Left lung (tissue), 14 donors: ENCODE results near the gene MTRR. TPM values are rescaled to one million over a fixed set of nuclear protein-coding genes. Genes with fewer than 3 reads are reported as not detected.

Experiments used
- ATAC-seq: fragments of 200-7000 bp; cut with Tn5 transposase; one replicate; pipeline ENCODE4 v1.9.1; 2020; ENCODE audit warnings: moderate library complexity
- DNase-seq, 4 donors: peaks; one replicate each; pipeline ENCODE4 v3.0.0-alpha.2; 2013 to 2020
- H3K27ac ChIP-seq, 2 donors: fragments of 200-600 bp; sonication (generic) in 1 of 2; one replicate each; pipeline versions ENCODE4 v1.5.0 to v1.8.0; 2020 to 2021
- H3K27me3 ChIP-seq, 2 donors: fragments of 200-600 bp; sonication (generic) in 1 of 2; one replicate each; pipeline versions ENCODE4 v1.5.0 to v1.8.0; 2020 to 2021
- H3K36me3 ChIP-seq, 2 donors: fragments of 200-600 bp; sonication (generic) in 1 of 2; one replicate each; pipeline versions ENCODE4 v1.5.0 to v1.8.0; 2020 to 2021
- H3K4me1 ChIP-seq, 2 donors: fragments of 200-600 bp; one replicate each; pipeline ENCODE4 v1.8.0; 2021
- H3K4me3 ChIP-seq, 2 donors: fragments of 200-600 bp; sonication (generic) in 1 of 2; one replicate each; pipeline versions ENCODE4 v1.5.0 to v1.8.0; 2020 to 2021; ENCODE audit warnings: mild to moderate bottlenecking in 1 of 2
- H3K9me3 ChIP-seq, 2 donors: fragments of 200-600 bp; sonication (generic) in 1 of 2; one replicate each; pipeline versions ENCODE4 v1.5.0 to v1.8.0; 2020 to 2021
- CTCF ChIP-seq, 2 donors: fragments of 200-600 bp; sonication (generic) in 1 of 2; IDR thresholded peaks; one replicate each; pipeline versions ENCODE4 v1.5.0 to v1.8.0; 2021; ENCODE audit warnings: antibody characterized with exemption in 2 of 2
- intact Hi-C, 2 donors: fragments of 100-400 bp; cut with DNase I; formaldehyde crosslinking; loops; one replicate each; pipeline versions ENCODE4 v1.11.2 to v1.14.2; 2022
- long read RNA-seq, 12 donors: library from polyadenylated mRNA in 2 of 12; unstranded in 2 of 12; transcript quantifications; one replicate each; pipeline ENCODE4 v2.0.0 and lab custom pipeline, GENCODE V29; 2019 to 2026
- polyA plus RNA-seq, 6 donors: library from polyadenylated mRNA; unstranded; fragments of 120-200 nt; gene quantifications; one replicate each; pipeline ENCODE4 v1.2.1, GENCODE V29; 2013; ENCODE audit not compliant: insufficient read length in 6 of 6
- total RNA-seq, 2 donors: library from RNA; stranded (reverse); fragmentation: NEBNext Ultra II Directional; extraction: Animal tissue kit (Norgen Biotek cat#: 25700); gene quantifications; one replicate each; pipeline ENCODE4 v1.2.1, GENCODE V29; 2021
- donor health status: DM: no; HTN: yes; CAD: no.
- donor health status: DM: no; HTN: no; CAD: no.

Gene MTRR
- total RNA-seq (10 to 100 TPM; 75.2 to 78.2 TPM), polyA plus RNA-seq (10 to 100 TPM; 47.5 to 67.8 (median 58.8) TPM)
- long read RNA-seq, donor 1, partial matches to known transcripts: 14 of 31 reads
- long read RNA-seq, donor 1, other reads (novel, unspliced or antisense): 5 of 31 reads
- long read RNA-seq, donor 2, partial matches to known transcripts: 18 of 32 reads
- long read RNA-seq, donor 2, other reads (novel, unspliced or antisense): 10 of 32 reads
- long read RNA-seq, donor 3, partial matches to known transcripts: 0 of 3 reads
- long read RNA-seq, donor 3, other reads (novel, unspliced or antisense): 0 of 3 reads
- long read RNA-seq, donor 4, partial matches to known transcripts: 1 of 4 reads
- long read RNA-seq, donor 4, other reads (novel, unspliced or antisense): 1 of 4 reads
- long read RNA-seq, donor 5, partial matches to known transcripts: 0 of 5 reads
- long read RNA-seq, donor 5, other reads (novel, unspliced or antisense): 0 of 5 reads
- long read RNA-seq, donor 6, partial matches to known transcripts: 0 of 2 reads
- long read RNA-seq, donor 6, other reads (novel, unspliced or antisense): 0 of 2 reads
- long read RNA-seq, donor 7, partial matches to known transcripts: 0 of 2 reads
- long read RNA-seq, donor 7, other reads (novel, unspliced or antisense): 0 of 2 reads
- long read RNA-seq, donor 8, transcript MTRR-208 (2 exons, 495 nt): major isoform, 5 of 8 reads
- long read RNA-seq, donor 8, partial matches to known transcripts: 0 of 8 reads
- long read RNA-seq, donor 8, other reads (novel, unspliced or antisense): 0 of 8 reads
- long read RNA-seq, donor 9: 0 reads
- long read RNA-seq, donor 10, partial matches to known transcripts: 1 of 3 reads
- long read RNA-seq, donor 10, other reads (novel, unspliced or antisense): 1 of 3 reads
- long read RNA-seq, donor 11, partial matches to known transcripts: 0 of 2 reads
- long read RNA-seq, donor 11, other reads (novel, unspliced or antisense): 0 of 2 reads
- long read RNA-seq, donor 12, partial matches to known transcripts: 0 of 5 reads
- long read RNA-seq, donor 12, other reads (novel, unspliced or antisense): 0 of 5 reads

- Histone ChIP-seq H3K27ac (peak within 1 kb of the TSS; percentile 87 to 92), H3K27me3 (no peaks in the 10 kb centered on the region), H3K4me1 (peaks cover 5 to 47% of the 10 kb centered on the region in 2 donors), H3K9me3 (no peaks in the 10 kb centered on the region), H3K4me3 (peak within 1 kb of the TSS; percentile 86 to 90), H3K36me3 (peaks cover 0 to 16% of the 10 kb centered on the region in 2 donors)
- ATAC-seq (peak; percentile 98), DNase-seq (peak; percentile 91 to 96 (median 95))
- intact Hi-C loops: no loop called here
- peak in 1 of 2 donors; percentile 14 for TF ChIP-seq CTCF (IDR thresholded peaks at IDR 0.05)
Measured at GRCh38 chr5:7868773-7869473, at the start of gene MTRR, which contains the start of gene FASTKD3. Gene MTRR, plus strand, starts transcription at chr5:7869148. Its CDS starts 1,647 bp downstream, at chr5:7870795. Gene FASTKD3, minus strand, starts transcription at chr5:7869031. Its CDS starts 948 bp downstream, at chr5:7868083.

- Histone ChIP-seq H3K27ac (no peak overlapping the region), H3K36me3 (no peaks in the 10 kb centered on the region), H3K4me1 (no peaks in the 10 kb centered on the region), H3K4me3 (no peak overlapping the region), H3K9me3 (no peaks in the 10 kb centered on the region), H3K27me3 (no peaks in the 10 kb centered on the region)
- DNase-seq: no peak
- no peak for ATAC-seq
- intact Hi-C loops: no loop called here
- no peak for TF ChIP-seq CTCF (IDR thresholded peaks at IDR 0.05)
Measured at GRCh38 chr5:7822449-7822848, 46.5 kb upstream of the MTRR start.

- Histone ChIP-seq H3K27ac (no peak overlapping the region), H3K36me3 (no peaks in the 10 kb centered on the region), H3K4me1 (no peaks in the 10 kb centered on the region)
Measured at GRCh38 chr5:7823594-7823993, 45.4 kb upstream of the MTRR start.

GRCh38 chr5:7824995-7825394 lies 44.0 kb upstream of the MTRR start:
- no peaks in the 10 kb centered on the region for H3K9me3 ChIP-seq

More at GRCh38 chr5:7823594-7823993, 45.4 kb upstream of the MTRR start:
- Histone ChIP-seq H3K9me3 (no peaks in the 10 kb centered on the region), H3K4me3 (no peak overlapping the region), H3K27me3 (no peaks in the 10 kb centered on the region)
- intact Hi-C loops: no loop called here
- no peak for DNase-seq
- TF ChIP-seq CTCF (IDR thresholded peaks at IDR 0.05): no peak
- no peak for ATAC-seq

More at GRCh38 chr5:7824995-7825394, 44.0 kb upstream of the MTRR start:
- H3K27ac ChIP-seq: no peak overlapping the region
- no peak overlapping the region for H3K4me3 ChIP-seq
- H3K27me3 ChIP-seq: no peaks in the 10 kb centered on the region
- DNase-seq (no peak), ATAC-seq (no peak)
- no peaks in the 10 kb centered on the region for H3K4me1 ChIP-seq
- intact Hi-C loops: no loop called here
- no peaks in the 10 kb centered on the region for H3K36me3 ChIP-seq
- TF ChIP-seq CTCF (IDR thresholded peaks at IDR 0.05): no peak
